NOMO-1 treated with DMSO at 0.1 percent for 48 hours (cell line): ENCODE measurements around the gene SGF29.
"Not testable (repeated sequence)": the region's sequence is repeated elsewhere in the genome, so short reads cannot be mapped to it uniquely, and the experiment has no call there.

ENCODE experiments used
- DNase-seq: peaks from one replicate; lab custom pipeline; 2025; ENCODE audit not compliant: unreplicated experiment; lab: John Stamatoyannopoulos, UW

SGF29 gene

GRCh38 chr16:28609631-28610594, 56.2 kb downstream of the SGF29 start, which contains the start of gene SULT1A1:
SULT1A1 (minus strand) TSS chr16:28610044; CDS start chr16:28608855, 1,189 bp downstream.
- DNase-seq = no peak

GRCh38 chr16:28610595-28611191, 57.0 kb downstream of the SGF29 start:
- no peak for DNase-seq

GRCh38 chr16:28612359-28613280, 58.9 kb downstream of the SGF29 start:
- DNase-seq = not testable (repeated sequence)

GRCh38 chr16:28613912-28614311, 60.2 kb downstream of the SGF29 start:
- not testable (repeated sequence) for DNase-seq

DNA sequence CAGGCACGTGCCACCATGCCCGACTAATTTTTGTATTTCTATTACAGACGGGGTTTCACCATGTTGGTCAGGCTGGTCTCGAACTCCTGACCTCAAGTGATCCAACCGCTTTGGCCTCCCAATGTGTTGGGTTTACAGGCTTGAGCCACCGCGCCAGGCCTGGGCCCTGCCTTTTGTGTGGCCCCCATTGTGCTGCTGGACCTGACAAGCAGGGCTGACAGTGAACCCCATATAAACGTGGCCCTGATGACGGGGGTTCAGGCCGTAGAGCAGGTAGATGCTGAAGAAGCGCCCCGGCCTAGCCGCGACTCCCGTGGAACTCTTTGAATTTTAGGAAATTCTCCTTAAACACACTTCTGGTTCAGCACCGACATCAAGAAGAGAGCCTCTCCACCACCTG, 60.8 kb downstream of the SGF29 start:
- not testable (repeated sequence) for DNase-seq

GRCh38 chr16:28615486-28616223, 61.9 kb downstream of the SGF29 start:
- not testable (repeated sequence) for DNase-seq

DNA sequence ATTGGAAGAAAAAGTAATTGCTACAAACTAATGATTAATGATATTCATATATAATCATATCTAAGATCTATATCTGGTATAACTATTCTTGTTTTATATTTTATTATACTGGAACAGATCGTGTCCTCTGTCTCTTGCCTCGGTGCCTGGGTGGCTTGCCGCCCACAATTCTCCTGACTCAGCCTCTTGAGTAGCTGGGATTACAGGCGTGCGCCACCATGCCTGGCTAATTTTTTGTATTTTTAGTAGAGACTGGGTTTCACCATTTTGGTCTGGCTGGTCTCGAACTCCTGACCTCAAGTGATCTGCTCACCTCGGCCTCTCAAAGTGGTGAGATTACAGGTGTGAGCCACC, 62.5 kb downstream of the SGF29 start:
- DNase-seq = not testable (repeated sequence)

- no peak for DNase-seq
Observed at GRCh38 chr16:28616636-28617035, 62.9 kb downstream of the SGF29 start.

- peak; percentile 49 for DNase-seq
Observed at GRCh38 chr16:28617874-28618273, 64.2 kb downstream of the SGF29 start.

GRCh38 chr16:28620316-28620715, 66.6 kb downstream of the SGF29 start:
- DNase-seq = not testable (repeated sequence)

- DNase-seq = no peak
Observed at GRCh38 chr16:28621481-28622155, 67.9 kb downstream of the SGF29 start.

- DNase-seq = not testable (repeated sequence)
Observed at GRCh38 chr16:28622532-28623171, 68.9 kb downstream of the SGF29 start.

DNA sequence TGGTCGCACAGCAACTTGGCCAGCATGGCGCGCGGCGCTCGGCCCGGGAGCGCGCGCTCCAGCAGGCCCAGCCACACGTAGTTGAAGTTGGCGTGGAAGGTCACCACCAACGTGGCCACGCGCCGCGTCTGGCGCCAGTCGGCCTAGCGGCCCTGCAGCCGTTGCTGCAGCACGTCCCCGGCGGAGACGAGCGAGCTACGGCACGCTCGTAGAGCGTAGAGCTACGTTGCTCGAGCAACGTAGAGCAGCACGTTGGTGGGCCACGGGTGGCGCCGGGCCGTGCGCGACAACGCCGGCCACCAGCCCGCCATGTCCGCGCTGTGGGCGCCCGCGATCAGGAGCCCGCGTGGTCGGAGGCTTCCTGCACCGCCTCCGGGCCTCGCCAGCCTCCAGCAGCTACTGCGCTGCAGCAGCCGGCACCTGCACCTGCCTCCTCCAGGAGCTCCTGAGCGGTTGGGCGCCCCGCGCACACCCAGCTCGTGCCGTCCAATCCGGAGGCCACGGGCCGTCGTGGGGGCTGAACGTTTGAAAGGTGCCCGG, 69.5 kb downstream of the SGF29 start:
- peak; percentile 55 for DNase-seq

- not testable (repeated sequence) for DNase-seq
Observed at GRCh38 chr16:28630905-28631304, 77.2 kb downstream of the SGF29 start.

DNA sequence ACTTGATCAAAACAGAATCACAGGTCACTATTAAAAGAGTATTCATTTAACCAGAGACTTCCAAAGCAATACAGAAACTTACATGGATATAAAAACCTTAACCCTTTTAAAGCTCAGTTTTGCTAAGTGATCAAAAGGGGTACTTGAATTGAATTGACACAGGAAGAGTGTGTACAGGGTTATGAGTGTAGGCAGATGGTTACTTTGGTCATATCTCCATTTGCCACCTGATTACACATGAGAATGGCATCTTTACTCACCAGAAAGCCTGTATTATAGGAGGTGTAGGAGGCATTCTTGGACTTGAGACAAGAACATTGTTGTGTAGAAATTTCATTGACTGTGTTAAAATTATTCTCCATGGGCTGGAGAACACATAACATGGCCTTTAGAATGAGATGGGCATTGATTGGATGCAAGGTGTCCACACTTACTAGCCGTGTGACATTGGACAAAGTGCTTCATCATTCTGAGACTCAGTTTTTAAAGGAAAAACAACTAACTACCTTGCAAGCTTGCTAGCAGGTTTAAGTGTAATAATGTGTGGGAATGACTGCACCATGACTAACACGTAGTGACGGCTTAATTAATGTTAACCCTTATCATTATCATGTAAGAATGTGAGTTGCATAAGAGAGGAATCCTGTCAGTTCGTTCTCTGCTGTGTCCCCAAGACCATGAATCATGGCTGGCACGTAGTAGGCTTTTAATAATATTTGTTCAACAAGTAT, 82.5 kb downstream of the SGF29 start:
- DNase-seq = not testable (repeated sequence)

- not testable (repeated sequence) for DNase-seq
Observed at GRCh38 chr16:28637765-28638164, 84.0 kb downstream of the SGF29 start, which contains the start of gene NPIPB8. NPIPB8 (plus strand) TSS chr16:28638065; CDS start chr16:28638361, 296 bp downstream.

- not testable (repeated sequence) for DNase-seq
Observed at GRCh38 chr16:28638359-28638758, 84.6 kb downstream of the SGF29 start.

DNA sequence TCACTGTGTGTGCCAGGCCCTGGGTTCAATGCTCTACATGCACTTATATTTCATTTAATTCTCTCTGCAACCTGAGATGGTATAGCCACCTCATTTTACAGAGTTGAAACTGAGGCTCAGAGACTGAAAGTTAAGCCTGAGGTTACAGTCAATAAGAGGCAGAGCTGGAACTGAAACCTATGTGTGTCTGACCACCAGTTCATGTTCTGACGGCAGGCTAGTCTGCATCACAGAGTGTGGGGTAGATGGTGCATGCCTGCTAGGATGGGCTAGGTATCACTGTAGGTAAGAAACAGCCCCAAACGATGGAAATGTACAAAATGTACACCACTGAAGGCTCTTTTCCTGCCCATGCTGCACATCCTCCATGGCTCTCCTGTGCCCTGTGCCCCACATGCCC, 86.2 kb downstream of the SGF29 start:
- not testable (repeated sequence) for DNase-seq
